Gastroesophageal sphincter (tissue), 4 donors: ENCODE measurements around the gene SCCPDH. TPM values are rescaled to one million over a fixed set of nuclear protein-coding genes. Genes with fewer than 3 reads are reported as not detected.
"Not testable (repeated sequence)": the region's sequence is repeated elsewhere in the genome, so short reads cannot be mapped to it uniquely, and the experiment has no call there.

Experiments used
- ATAC-seq: fragments of 150-250 bp; one replicate; pipeline ENCODE4 v1.9.1; 2016; ENCODE audit warnings: mild to moderate bottlenecking, moderate library complexity
- H3K27ac ChIP-seq, 4 donors: fragments of 200-600 bp; sonication (generic) in 3 of 4; 1 replicate in 3 of 4; 2 replicates in 1 of 4; pipeline ENCODE4 v1.5.1; 2016 to 2019
- H3K27me3 ChIP-seq: fragments of 200-600 bp; sonication (generic); one replicate; pipeline ENCODE4 v1.5.1; 2019
- H3K36me3 ChIP-seq, 2 donors: fragments of 200-600 bp; sonication (generic); one replicate each; pipeline ENCODE4 v1.5.1; 2019; ENCODE audit warnings: control low read depth in 1 of 2
- H3K4me1 ChIP-seq, 3 donors: fragments of 200-600 bp; sonication (generic); 1 replicate in 2 of 3; 2 replicates in 1 of 3; pipeline ENCODE4 v1.5.1; 2016 to 2019; ENCODE audit warnings: control low read depth in 2 of 3
- H3K4me3 ChIP-seq, 2 donors: fragments of 200-600 bp; sonication (generic); one replicate each; pipeline ENCODE4 v1.5.1; 2019; ENCODE audit warnings: mild to moderate bottlenecking in 1 of 2, moderate library complexity in 1 of 2
- H3K9me3 ChIP-seq, 3 donors: fragments of 200-600 bp; sonication (generic); one replicate each; pipeline ENCODE4 v1.5.1; 2017 to 2019; ENCODE audit warnings: control low read depth in 2 of 3
- EP300 ChIP-seq: sonication (generic); formaldehyde crosslinking; IDR thresholded peaks from one replicate; pipeline ENCODE4 v1.6.1; 2017; ENCODE audit warnings: antibody characterized with exemption, mild to moderate bottlenecking
- POLR2A ChIP-seq, 2 donors: fragments of 450-650 bp; IDR thresholded peaks; one replicate each; pipeline ENCODE4 v1.6.1; 2017; ENCODE audit warnings: antibody characterized with exemption in 2 of 2, mild to moderate bottlenecking in 2 of 2, moderate library complexity in 1 of 2
- POLR2AphosphoS5 ChIP-seq: sonication (generic); formaldehyde crosslinking; IDR thresholded peaks from one replicate; pipeline ENCODE4 v1.6.1; 2017; ENCODE audit warnings: antibody characterized with exemption
- WGBS, 2 donors: methylation state at CpG; one replicate each; pipeline ENCODE4 v1.1.5; 2018; ENCODE audit warnings: low coverage in 1 of 2; 5-methylcytosine and 5-hydroxymethylcytosine counted together
- total RNA-seq, 4 donors: library from RNA; depleted of rRNA; stranded (reverse); fragments of >200 nt; gene quantifications; one replicate each; pipeline ENCODE4 v1.1.0, GENCODE V29; 2016
- TF ChIP-seq, protein P1 (sequence below), 4 experiments: fragments of 200-600 bp in 2 of 4; fragments of 450-650 bp in 2 of 4; sonication (generic) in 1 of 4; IDR thresholded peaks; one replicate each; pipeline ENCODE4 v1.5.1; 2017 to 2019; ENCODE audit warnings: antibody characterized with exemption in 4 of 4, mild to moderate bottlenecking in 2 of 4, moderate library complexity in 2 of 4

The SCCPDH gene
- total RNA-seq, 4 donors from 2014 or later, result 21.3 to 32.2 (median 23.1) TPM

DNA sequence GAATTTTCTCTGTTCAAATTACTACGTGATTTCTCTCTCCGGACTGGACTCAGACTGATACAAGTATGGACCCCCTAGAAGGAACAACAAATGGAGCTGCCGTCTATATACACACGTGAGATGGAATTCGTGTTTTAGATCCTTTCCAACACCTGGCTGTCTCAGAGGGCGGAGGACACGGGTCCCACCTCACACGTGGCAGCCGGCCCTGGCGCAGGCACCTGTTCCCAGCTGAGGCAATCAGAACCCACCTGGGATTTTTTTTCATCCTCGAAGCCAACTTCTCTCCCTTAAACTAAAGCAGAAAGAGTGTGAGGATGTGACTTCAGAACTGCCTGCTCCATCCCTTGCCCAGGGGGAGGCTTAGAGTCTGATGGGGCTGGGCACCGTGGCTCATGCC is 34.1 kb upstream of the SCCPDH start:
- Histone ChIP-seq H3K27me3 (no peaks in the 10 kb centered on the region), H3K36me3 (no peaks in the 10 kb centered on the region), H3K4me1 (peaks cover 0 to 17% (median 0%) of the 10 kb centered on the region in 3 donors), H3K4me3 (peak overlapping the region in 1 of 2 donors; percentile 37), H3K9me3 (no peaks in the 10 kb centered on the region), H3K27ac (no peak overlapping the region)
- ATAC-seq, result no peak
- WGBS, 2 donors, result 52 to 58% methylated on average over 5 to 8 of the region's 12 CpGs
- TF ChIP-seq POLR2AphosphoS5, result no peak
- TF ChIP-seq POLR2A (IDR thresholded peaks at IDR 0.05), result no peak
- no peak for TF ChIP-seq EP300
- TF ChIP-seq, protein P1, sequence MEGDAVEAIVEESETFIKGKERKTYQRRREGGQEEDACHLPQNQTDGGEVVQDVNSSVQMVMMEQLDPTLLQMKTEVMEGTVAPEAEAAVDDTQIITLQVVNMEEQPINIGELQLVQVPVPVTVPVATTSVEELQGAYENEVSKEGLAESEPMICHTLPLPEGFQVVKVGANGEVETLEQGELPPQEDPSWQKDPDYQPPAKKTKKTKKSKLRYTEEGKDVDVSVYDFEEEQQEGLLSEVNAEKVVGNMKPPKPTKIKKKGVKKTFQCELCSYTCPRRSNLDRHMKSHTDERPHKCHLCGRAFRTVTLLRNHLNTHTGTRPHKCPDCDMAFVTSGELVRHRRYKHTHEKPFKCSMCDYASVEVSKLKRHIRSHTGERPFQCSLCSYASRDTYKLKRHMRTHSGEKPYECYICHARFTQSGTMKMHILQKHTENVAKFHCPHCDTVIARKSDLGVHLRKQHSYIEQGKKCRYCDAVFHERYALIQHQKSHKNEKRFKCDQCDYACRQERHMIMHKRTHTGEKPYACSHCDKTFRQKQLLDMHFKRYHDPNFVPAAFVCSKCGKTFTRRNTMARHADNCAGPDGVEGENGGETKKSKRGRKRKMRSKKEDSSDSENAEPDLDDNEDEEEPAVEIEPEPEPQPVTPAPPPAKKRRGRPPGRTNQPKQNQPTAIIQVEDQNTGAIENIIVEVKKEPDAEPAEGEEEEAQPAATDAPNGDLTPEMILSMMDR (IDR thresholded peaks at IDR 0.05), result no peak

DNA sequence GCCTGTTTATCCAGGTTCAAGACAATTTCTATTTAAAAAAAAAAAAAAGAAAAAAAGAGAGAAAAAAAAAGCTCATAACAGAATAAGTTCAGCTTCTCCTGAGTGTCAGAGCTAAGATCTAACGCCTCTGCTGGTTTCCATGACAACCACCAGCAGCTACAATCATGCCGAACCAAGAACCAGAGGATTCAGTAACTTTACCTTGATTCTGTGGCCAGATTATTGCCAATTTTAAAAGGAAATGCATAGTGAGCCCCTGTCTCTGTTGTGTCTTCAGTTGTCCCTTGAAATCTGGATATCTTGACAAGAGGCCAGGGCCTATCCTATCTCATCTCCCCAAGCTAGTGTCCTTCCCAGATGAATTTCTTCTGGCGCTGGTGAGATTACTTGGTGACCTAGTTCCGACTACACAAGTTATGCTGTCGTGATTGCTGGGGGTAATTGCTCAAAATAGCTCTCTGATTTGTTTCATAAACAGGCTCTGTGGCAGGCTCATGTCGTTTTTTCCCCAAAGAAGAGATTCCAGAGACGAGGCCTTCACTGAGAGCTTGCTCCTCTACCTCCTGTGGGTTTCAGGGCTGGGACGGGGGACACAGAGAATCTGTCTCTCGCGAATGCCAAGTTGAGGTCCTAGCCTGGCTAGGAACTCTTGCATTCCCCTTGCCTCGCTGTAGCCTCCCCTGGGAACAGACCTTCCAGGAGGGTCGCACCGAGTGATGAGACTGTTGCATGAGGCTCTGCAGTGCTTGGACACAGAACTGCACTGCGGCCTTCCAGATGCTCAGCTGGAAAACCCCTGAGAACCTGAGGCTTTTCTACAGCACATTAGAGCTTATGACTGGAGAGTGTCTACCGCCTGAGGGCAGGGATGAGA is 32.4 kb upstream of the SCCPDH start:
- peak; percentile 24 for ATAC-seq
- Histone ChIP-seq H3K9me3 (no peaks in the 10 kb centered on the region), H3K27ac (peak overlapping the region in 3 of 4 donors; percentile 28 to 39 (median 37)), H3K4me1 (peaks cover 0 to 25% (median 0%) of the 10 kb centered on the region in 3 donors), H3K36me3 (no peaks in the 10 kb centered on the region), H3K27me3 (no peaks in the 10 kb centered on the region), H3K4me3 (no peak overlapping the region)
- WGBS, 2 donors, result 45 to 57% methylated on average over 1 to 7 of the region's 15 CpGs
- TF ChIP-seq POLR2AphosphoS5, result no peak
- TF ChIP-seq, protein P1 (IDR thresholded peaks at IDR 0.05), result no peak
- TF ChIP-seq EP300, result no peak
- no peak for TF ChIP-seq POLR2A (IDR thresholded peaks at IDR 0.05)

DNA sequence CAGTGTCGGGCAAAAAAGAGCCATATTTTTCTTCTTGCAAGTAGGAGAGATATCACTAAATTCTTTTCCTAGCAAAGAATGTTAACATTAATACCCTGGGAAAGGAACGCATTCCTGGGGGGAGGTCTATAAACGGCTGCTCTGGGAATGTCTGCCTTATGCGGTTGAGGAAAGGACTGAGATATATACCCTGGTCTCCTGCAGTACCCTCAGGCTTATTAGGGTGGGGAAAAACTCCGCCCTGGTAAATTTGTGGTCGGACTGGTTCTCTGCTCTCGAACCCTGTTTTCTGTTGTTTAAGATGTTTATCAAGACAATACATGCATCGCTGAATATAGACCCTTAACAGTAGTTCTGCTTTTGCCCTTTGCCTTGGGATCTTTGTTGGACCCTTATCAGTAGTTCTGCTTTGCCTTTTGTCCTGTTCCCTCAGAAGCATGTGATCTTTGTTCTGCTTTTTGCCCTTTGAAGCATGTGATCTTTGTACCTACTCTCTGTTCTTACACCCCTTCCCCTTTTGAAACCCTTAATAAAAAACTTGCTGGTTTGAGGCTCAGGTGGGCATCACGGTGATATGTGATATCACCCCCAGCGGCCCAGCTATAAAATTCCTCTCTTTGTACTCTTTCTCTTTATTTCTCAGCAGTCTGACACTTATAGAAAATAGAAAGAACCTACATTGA is 29.9 kb upstream of the SCCPDH start:
- WGBS, 2 donors, result 93 to 96% methylated on average over 8 to 10 of the region's 10 CpGs
- ATAC-seq, H3K27me3 ChIP-seq, H3K9me3 ChIP-seq, H3K4me3 ChIP-seq, H3K36me3 ChIP-seq, H3K27ac ChIP-seq: not testable (repeated sequence)
- H3K4me1 ChIP-seq, result peaks cover 0 to 33% (median 0%) of the 10 kb centered on the region in 3 donors

DNA sequence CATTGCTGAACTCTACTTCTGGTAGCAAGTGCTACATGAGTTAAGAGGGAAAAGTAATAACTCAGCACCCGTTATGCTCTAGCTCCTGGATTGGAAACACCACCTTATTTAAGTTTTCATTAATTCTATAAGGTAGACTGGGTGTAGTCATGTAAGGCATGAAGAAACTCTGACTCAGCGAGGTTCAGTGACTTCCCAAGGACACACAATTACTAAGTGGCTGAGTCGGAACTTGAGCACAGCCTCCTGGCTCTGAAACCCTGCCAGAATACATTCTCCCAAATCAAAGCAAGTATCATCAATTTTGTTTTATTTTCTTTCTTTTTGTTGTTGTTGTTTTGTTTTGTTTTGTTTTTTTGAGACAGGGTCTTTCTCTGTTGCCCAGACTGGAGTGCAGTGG is 29.1 kb upstream of the SCCPDH start:
- Histone ChIP-seq H3K9me3 (no peaks in the 10 kb centered on the region), H3K4me1 (peaks cover 0 to 29% (median 0%) of the 10 kb centered on the region in 3 donors), H3K4me3 (no peak overlapping the region), H3K27me3 (no peaks in the 10 kb centered on the region), H3K36me3 (no peaks in the 10 kb centered on the region), H3K27ac (no peak overlapping the region)
- ATAC-seq, result no peak
- WGBS, 2 donors, result 88 to 93% methylated on average over 3 of the region's 3 CpGs
- TF ChIP-seq, protein P1 (IDR thresholded peaks at IDR 0.05), result no peak
- no peak for TF ChIP-seq POLR2AphosphoS5
- TF ChIP-seq POLR2A (IDR thresholded peaks at IDR 0.05), result no peak
- TF ChIP-seq EP300, result no peak

DNA sequence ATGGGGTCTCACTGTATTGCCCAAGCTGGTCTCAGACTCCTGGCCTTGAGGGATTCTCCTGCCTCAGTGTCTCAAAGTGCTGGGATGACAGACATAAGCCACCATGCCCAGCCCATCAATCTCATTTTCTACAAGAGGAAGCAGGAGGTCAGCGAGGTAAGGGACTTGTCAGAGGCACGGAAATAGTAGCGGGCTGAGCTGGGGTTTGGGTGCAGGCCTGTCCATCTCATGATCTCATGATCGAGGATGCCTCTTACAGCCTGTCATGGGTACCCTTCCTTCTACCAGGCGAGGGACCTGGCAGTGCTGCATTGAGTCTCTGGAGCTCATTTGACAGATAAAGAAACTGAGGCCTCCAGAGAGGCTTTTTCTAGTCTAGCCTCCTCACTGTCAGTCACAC is 28.5 kb upstream of the SCCPDH start:
- Histone ChIP-seq H3K27ac (no peak overlapping the region), H3K27me3 (no peaks in the 10 kb centered on the region), H3K9me3 (no peaks in the 10 kb centered on the region), H3K4me3 (no peak overlapping the region), H3K4me1 (peaks cover 0 to 25% (median 0%) of the 10 kb centered on the region in 3 donors), H3K36me3 (no peaks in the 10 kb centered on the region)
- 97% methylated on average over 5 of the region's 5 CpGs; no CpG with 5 or more reads in 1 of the 2 donors for WGBS, 2 donors
- TF ChIP-seq EP300 (no peak), POLR2A (IDR thresholded peaks at IDR 0.05) (no peak), POLR2AphosphoS5 (no peak)
- TF ChIP-seq, protein P1 (IDR thresholded peaks at IDR 0.05), result no peak
- ATAC-seq, result no peak
